Stomach (tissue), 9 donors: Measurements from ENCODE around the gene ZNF511. TPM values are rescaled to one million over a fixed set of nuclear protein-coding genes. Genes with fewer than 3 reads are reported as not detected.

ENCODE experiments used
- DNase-seq, 2 donors: peaks; one replicate each; pipeline versions ENCODE4 v3.0.0 to v3.0.0-alpha.2; 2013 to 2019
- H3K27ac ChIP-seq, 5 donors: fragments of 200-600 bp in 4 of 5; sonication (generic) in 4 of 5; one replicate each; pipeline ENCODE4 v1.5.1; 2013 to 2019; ENCODE audit warnings: mild to moderate bottlenecking in 1 of 5, moderate library complexity in 1 of 5
- H3K27me3 ChIP-seq, 3 donors: fragments of 200-600 bp; sonication (generic); one replicate each; pipeline ENCODE4 v1.5.1; 2017 to 2019; ENCODE audit warnings: mixed run types in 1 of 3
- H3K36me3 ChIP-seq, 4 donors: fragments of 200-600 bp; sonication (generic); 1 replicate in 3 of 4; 2 replicates in 1 of 4; pipeline ENCODE4 v1.5.1; 2016 to 2019
- H3K4me1 ChIP-seq, 4 donors: fragments of 200-600 bp; sonication (generic); one replicate each; pipeline ENCODE4 v1.5.1; 2016 to 2019
- H3K4me3 ChIP-seq, 4 donors: fragments of 200-600 bp; sonication (generic) in 3 of 4; one replicate each; pipeline ENCODE4 v1.5.1; 2016 to 2019; ENCODE audit warnings: mild to moderate bottlenecking in 1 of 4
- H3K9me3 ChIP-seq, 4 donors: fragments of 200-600 bp; sonication (generic); one replicate each; pipeline ENCODE4 v1.5.1; 2016 to 2019
- EP300 ChIP-seq: sonication (generic); formaldehyde crosslinking; IDR thresholded peaks from one replicate; pipeline ENCODE4 v1.6.1; 2017; ENCODE audit warnings: antibody characterized with exemption
- POLR2A ChIP-seq, 4 donors: fragments of 450-650 bp; IDR thresholded peaks; one replicate each; pipeline ENCODE4 v1.6.1; 2016; ENCODE audit warnings: antibody characterized with exemption in 4 of 4, control low read depth in 2 of 4, mild to moderate bottlenecking in 1 of 4, moderate library complexity in 1 of 4
- POLR2AphosphoS5 ChIP-seq, 3 donors: sonication (generic); formaldehyde crosslinking; IDR thresholded peaks; one replicate each; pipeline ENCODE4 v1.6.1; 2016; ENCODE audit warnings: antibody characterized with exemption in 3 of 3
- WGBS, 5 donors: extraction: QIAGEN DNeasy Blood & Tissue Kit in 3 of 5; methylation state at CpG; one replicate each; pipeline versions ENCODE4 v1.1.5 to v1.1.7; 2013 to 2018; 5-methylcytosine and 5-hydroxymethylcytosine counted together
- intact Hi-C: fragments of 100-400 bp; cut with DNase I; formaldehyde crosslinking; loops from one replicate; pipeline ENCODE4 v1.15.1; 2023; ENCODE audit warnings: low total_unique reads
- polyA plus RNA-seq, 3 donors: library from polyadenylated mRNA; stranded (reverse); fragments of 200-250 nt; gene quantifications; one replicate each; pipeline ENCODE4 v1.2.3, GENCODE V29; 2013
- total RNA-seq, 5 donors: library from RNA; depleted of rRNA; stranded (reverse); fragments of >200 nt; gene quantifications; one replicate each; pipeline versions ENCODE4 v1.1.0 to v1.2.3, GENCODE V29; 2014 to 2016
- TF ChIP-seq, protein P1 (sequence below), 7 experiments: fragments of 450-650 bp in 4 of 7; fragments of 200-600 bp in 3 of 7; sonication (generic) in 3 of 7; IDR thresholded peaks; one replicate each; pipeline ENCODE4 v1.5.1; 2016 to 2019; ENCODE audit warnings: antibody characterized with exemption in 7 of 7, control low read depth in 2 of 7, mild to moderate bottlenecking in 1 of 7
- donor health status: healthy with polysubstance abuse.
- donor health status: Bipolar disorder and iron deficiency.
- donor health status: healthy.

ZNF511 gene
- total and polyA plus RNA-seq, 8 donors = 12.7 to 82.1 (median 55.9) TPM

GRCh38 chr10:133353988-133354605 is 45.4 kb downstream of the ZNF511 start:
- H3K4me3 ChIP-seq = no peak overlapping the region
- H3K4me1 ChIP-seq = peaks cover 11 to 29% (median 21%) of the 10 kb centered on the region in 4 donors
- TF ChIP-seq POLR2AphosphoS5 (IDR thresholded peaks at IDR 0.05) (no peak), EP300 (no peak), POLR2A (IDR thresholded peaks at IDR 0.05) (no peak)
- TF ChIP-seq, protein P1, sequence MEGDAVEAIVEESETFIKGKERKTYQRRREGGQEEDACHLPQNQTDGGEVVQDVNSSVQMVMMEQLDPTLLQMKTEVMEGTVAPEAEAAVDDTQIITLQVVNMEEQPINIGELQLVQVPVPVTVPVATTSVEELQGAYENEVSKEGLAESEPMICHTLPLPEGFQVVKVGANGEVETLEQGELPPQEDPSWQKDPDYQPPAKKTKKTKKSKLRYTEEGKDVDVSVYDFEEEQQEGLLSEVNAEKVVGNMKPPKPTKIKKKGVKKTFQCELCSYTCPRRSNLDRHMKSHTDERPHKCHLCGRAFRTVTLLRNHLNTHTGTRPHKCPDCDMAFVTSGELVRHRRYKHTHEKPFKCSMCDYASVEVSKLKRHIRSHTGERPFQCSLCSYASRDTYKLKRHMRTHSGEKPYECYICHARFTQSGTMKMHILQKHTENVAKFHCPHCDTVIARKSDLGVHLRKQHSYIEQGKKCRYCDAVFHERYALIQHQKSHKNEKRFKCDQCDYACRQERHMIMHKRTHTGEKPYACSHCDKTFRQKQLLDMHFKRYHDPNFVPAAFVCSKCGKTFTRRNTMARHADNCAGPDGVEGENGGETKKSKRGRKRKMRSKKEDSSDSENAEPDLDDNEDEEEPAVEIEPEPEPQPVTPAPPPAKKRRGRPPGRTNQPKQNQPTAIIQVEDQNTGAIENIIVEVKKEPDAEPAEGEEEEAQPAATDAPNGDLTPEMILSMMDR (IDR thresholded peaks at IDR 0.05) = no peak
- 86 to 94% (median 90%) methylated on average over 15 to 16 of the region's 16 CpGs for WGBS, 5 donors
- H3K9me3 ChIP-seq = no peaks in the 10 kb centered on the region
- intact Hi-C loops = no loop called here
- H3K27me3 ChIP-seq = peaks cover 0 to 55% (median 8%) of the 10 kb centered on the region in 3 donors
- DNase-seq = no peak
- H3K36me3 ChIP-seq = no peaks in the 10 kb centered on the region
- no peak overlapping the region for H3K27ac ChIP-seq

DNA sequence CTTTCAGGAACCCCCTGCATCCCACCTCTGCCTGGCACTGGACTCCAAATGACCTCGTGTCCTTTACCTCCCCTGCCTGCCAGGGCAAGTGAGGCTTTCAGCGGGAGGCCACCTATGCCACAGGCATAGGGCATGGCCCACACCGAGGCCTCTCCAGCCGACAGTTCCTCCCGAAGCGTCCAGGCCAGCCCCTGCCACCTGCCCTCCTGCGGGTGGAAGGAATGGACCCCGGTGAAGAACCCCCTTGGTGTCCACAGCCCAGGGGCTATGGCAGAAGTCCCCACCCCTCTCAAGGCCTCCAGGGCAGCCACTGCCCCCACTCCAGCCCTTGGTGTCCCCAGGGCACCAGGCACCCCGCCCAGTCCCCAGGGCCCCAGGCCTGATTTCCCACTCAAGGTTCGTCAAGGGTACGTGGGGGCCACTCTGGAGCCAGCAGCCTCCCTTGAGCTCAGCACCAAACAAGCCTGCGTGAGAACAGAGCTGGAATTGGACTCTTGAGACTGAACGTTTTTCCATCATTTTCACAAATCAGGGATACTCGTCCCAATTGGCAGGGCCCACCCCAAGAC is 46.0 kb downstream of the ZNF511 start:
- Histone ChIP-seq H3K27me3 (peaks cover 0 to 48% (median 1%) of the 10 kb centered on the region in 3 donors), H3K4me1 (peaks cover 15 to 34% (median 26%) of the 10 kb centered on the region in 4 donors), H3K4me3 (no peak overlapping the region), H3K27ac (no peak overlapping the region), H3K36me3 (no peaks in the 10 kb centered on the region), H3K9me3 (no peaks in the 10 kb centered on the region)
- no peak for DNase-seq
- WGBS, 5 donors = 86 to 99% (median 92%) methylated on average over 6 to 14 of the region's 14 CpGs
- TF ChIP-seq POLR2AphosphoS5 (IDR thresholded peaks at IDR 0.05) (no peak), POLR2A (IDR thresholded peaks at IDR 0.05) (no peak), EP300 (no peak)
- TF ChIP-seq, protein P1 (IDR thresholded peaks at IDR 0.05) = no peak
- intact Hi-C loops = no loop called here

- H3K9me3 ChIP-seq = no peaks in the 10 kb centered on the region
- TF ChIP-seq, protein P1 (IDR thresholded peaks at IDR 0.05) = no peak
- TF ChIP-seq POLR2AphosphoS5 (IDR thresholded peaks at IDR 0.05) = no peak
- no peak for TF ChIP-seq EP300
- no peak for TF ChIP-seq POLR2A (IDR thresholded peaks at IDR 0.05)
- 92 to 100% (median 95%) methylated on average over 2 to 6 of the region's 6 CpGs for WGBS, 5 donors
- H3K27ac ChIP-seq = no peak overlapping the region
- intact Hi-C loops = no loop called here
- DNase-seq = no peak
- no peak overlapping the region for H3K4me3 ChIP-seq
- H3K4me1 ChIP-seq = peaks cover 21 to 39% (median 31%) of the 10 kb centered on the region in 4 donors
- peaks cover 0 to 43% (median 0%) of the 10 kb centered on the region in 3 donors for H3K27me3 ChIP-seq
- H3K36me3 ChIP-seq = no peaks in the 10 kb centered on the region
Measured at GRCh38 chr10:133355266-133355665, 46.6 kb downstream of the ZNF511 start.

- peaks cover 23 to 46% (median 34%) of the 10 kb centered on the region in 4 donors for H3K4me1 ChIP-seq
- no peak overlapping the region for H3K4me3 ChIP-seq
- no peaks in the 10 kb centered on the region for H3K9me3 ChIP-seq
- H3K27me3 ChIP-seq = peaks cover 0 to 36% (median 0%) of the 10 kb centered on the region in 3 donors
- WGBS, 5 donors = 93 to 100% (median 96%) methylated on average over 1 to 3 of the region's 3 CpGs
- no peak overlapping the region for H3K27ac ChIP-seq
- TF ChIP-seq, protein P1 (IDR thresholded peaks at IDR 0.05) = no peak
- no peak for TF ChIP-seq POLR2AphosphoS5 (IDR thresholded peaks at IDR 0.05)
- no peak for TF ChIP-seq POLR2A (IDR thresholded peaks at IDR 0.05)
- no peak for TF ChIP-seq EP300
- DNase-seq = no peak
- H3K36me3 ChIP-seq = no peaks in the 10 kb centered on the region
- intact Hi-C loops = no loop called here
Measured at GRCh38 chr10:133355991-133356390, 47.3 kb downstream of the ZNF511 start.
